Neural progenitor cell (in vitro differentiated cells): ENCODE data around the gene PABPC3.

Experiments
- CTCF ChIP-seq: fragments of 200-600 bp; sonication (generic); IDR thresholded peaks from 2 replicates; pipeline ENCODE4 v1.5.1; 2017; ENCODE audit warnings: antibody characterized with exemption, mild to moderate bottlenecking
- EZH2 ChIP-seq: fragments of 200-600 bp; sonication (generic); IDR thresholded peaks from 2 replicates; pipeline ENCODE4 v1.6.1; 2017; ENCODE audit warnings: antibody characterized with exemption, mild to moderate bottlenecking, moderate library complexity
- EZH2phosphoT487 ChIP-seq: fragments of 200-600 bp; sonication (generic); IDR thresholded peaks from 2 replicates; pipeline ENCODE4 v1.6.1; 2017; ENCODE audit warnings: antibody characterized with exemption

DNA sequence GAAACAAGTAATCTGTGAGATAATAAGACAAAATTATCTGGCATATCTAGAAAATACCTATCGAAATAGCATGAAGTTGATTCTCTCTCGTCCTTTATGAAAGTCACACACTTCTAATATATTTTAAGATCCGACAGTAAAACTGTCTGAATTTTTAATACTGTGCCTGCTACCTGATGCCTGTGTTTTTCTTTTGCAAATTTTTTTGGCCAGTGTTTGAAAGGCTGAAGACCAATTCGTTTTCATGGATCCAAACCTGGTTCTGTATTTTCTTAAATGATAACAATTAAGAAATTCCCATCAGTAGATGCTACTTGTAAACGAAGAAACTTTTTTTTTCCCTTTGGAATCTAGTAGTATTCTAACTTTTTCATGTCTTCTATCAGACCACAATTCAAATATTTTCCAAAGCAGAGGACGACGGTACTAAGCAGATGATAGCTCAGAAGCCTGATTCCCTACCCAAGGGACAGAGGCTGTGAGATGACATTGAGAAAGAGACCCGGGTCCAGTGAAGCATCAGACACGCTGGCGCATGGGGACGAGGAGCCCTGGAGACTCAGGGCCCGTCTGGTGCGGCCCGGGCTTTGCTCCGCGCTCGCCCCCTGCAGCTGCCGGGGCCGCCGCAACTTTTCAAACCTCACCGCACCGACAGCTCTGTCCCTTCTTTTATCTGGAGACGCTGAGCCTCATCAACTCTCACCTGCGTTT is 49.5 kb upstream of the PABPC3 start:
- TF ChIP-seq EZH2 (no peak), CTCF (no peak), EZH2phosphoT487 (no peak)
